Measurements from ENCODE around the gene MYLIP. TPM values are rescaled to one million over a fixed set of nuclear protein-coding genes. Genes with fewer than 3 reads are reported as not detected.

MYLIP gene
- total RNA-seq = 1.3 and 2.4 TPM in 2 replicates

GRCh38 chr6:16128759-16129622, at the start of gene MYLIP:
Gene MYLIP (plus strand): TSS chr6:16129086. CDS start chr6:16129323, 237 bp downstream.

Other genes starting within 250 kb of the MYLIP start
- gene GMPR, start 109.5 kb downstream of the MYLIP start, total RNA-seq = 0.21 TPM in 1 of 2 replicates, not detected in the other